KMS-11 (cell line): Measurements from ENCODE around the gene ITGAV.

Source experiments
- H2AFZ ChIP-seq: fragments of 200-600 bp; sonication (generic); 2 replicates; pipeline ENCODE4 v1.6.1; 2016; ENCODE audit warnings: antibody characterized with exemption, mixed run types, low read depth
- H3K27ac ChIP-seq: fragments of 200-600 bp; sonication (generic); 2 replicates; pipeline ENCODE4 v1.6.1; 2016; ENCODE audit warnings: mild to moderate bottlenecking, mixed run types
- H3K27me3 ChIP-seq: fragments of 200-600 bp; sonication (generic); 2 replicates; pipeline ENCODE4 v1.6.1; 2017; ENCODE audit warnings: mild to moderate bottlenecking, low read depth, mixed run types, moderate library complexity; ENCODE audit not compliant: insufficient read depth
- H3K36me3 ChIP-seq: fragments of 200-600 bp; sonication (generic); 2 replicates; pipeline ENCODE4 v1.6.1; 2017; ENCODE audit warnings: mild to moderate bottlenecking, mixed run types; ENCODE audit not compliant: insufficient read depth
- H3K4me1 ChIP-seq: fragments of 200-600 bp; sonication (generic); 2 replicates; pipeline ENCODE4 v1.6.1; 2016; ENCODE audit warnings: mild to moderate bottlenecking, low read depth, mixed run types; ENCODE audit not compliant: poor library complexity, severe bottlenecking
- H3K4me2 ChIP-seq: fragments of 200-600 bp; sonication (generic); 2 replicates; pipeline ENCODE4 v1.7.0; 2016; ENCODE audit warnings: mild to moderate bottlenecking, mixed run types
- H3K4me3 ChIP-seq: fragments of 200-600 bp; sonication (generic); IDR thresholded peaks from 2 replicates; pipeline ENCODE4 v1.6.1; 2017; ENCODE audit warnings: low read depth, low read length, mixed read lengths; ENCODE audit not compliant: insufficient read depth
- H3K79me2 ChIP-seq: fragments of 200-600 bp; sonication (generic); 2 replicates; pipeline ENCODE4 v1.6.1; 2016; ENCODE audit warnings: low read depth, mixed run types; ENCODE audit not compliant: insufficient read depth
- H3K9ac ChIP-seq: fragments of 200-600 bp; sonication (generic); 2 replicates; pipeline ENCODE4 v1.6.1; 2016; ENCODE audit warnings: mild to moderate bottlenecking, mixed run types
- H4K20me1 ChIP-seq: fragments of 200-600 bp; sonication (generic); 2 replicates; pipeline ENCODE4 v1.6.1; 2016; ENCODE audit warnings: mild to moderate bottlenecking, mixed run types; ENCODE audit not compliant: insufficient read depth
- CTCF ChIP-seq: fragments of 200-600 bp; sonication (generic); conservative IDR thresholded peaks from 2 replicates; pipeline ENCODE4 v1.6.1; 2017; ENCODE audit warnings: low read depth, mild to moderate bottlenecking, antibody characterized with exemption, low read length, moderate library complexity, mixed read lengths

ITGAV gene

GRCh38 chr2:186575302-186575701, 14.6 kb upstream of the ITGAV start:
- H3K79me2 ChIP-seq, result no peaks in the 10 kb centered on the region

GRCh38 chr2:186575856-186576255, 14.0 kb upstream of the ITGAV start:
- Histone ChIP-seq H3K9ac (no peak overlapping the region), H4K20me1 (no peaks in the 10 kb centered on the region), H3K27me3 (no peaks in the 10 kb centered on the region), H3K79me2 (no peaks in the 10 kb centered on the region), H3K4me2 (no peak overlapping the region), H3K4me3 (no peak overlapping the region), H3K36me3 (no peaks in the 10 kb centered on the region), H2AFZ (no peak overlapping the region), H3K4me1 (peaks cover 8% of the 10 kb centered on the region), H3K27ac (no peak overlapping the region)
- TF ChIP-seq CTCF, result no peak

More at GRCh38 chr2:186575302-186575701, 14.6 kb upstream of the ITGAV start:
- no peaks in the 10 kb centered on the region for H3K36me3 ChIP-seq
- H3K27ac ChIP-seq, result no peak overlapping the region
- H3K4me3 ChIP-seq, result no peak overlapping the region
- no peaks in the 10 kb centered on the region for H3K27me3 ChIP-seq
- no peaks in the 10 kb centered on the region for H4K20me1 ChIP-seq
- H3K9ac ChIP-seq, result no peak overlapping the region
- no peak overlapping the region for H3K4me2 ChIP-seq
- no peak overlapping the region for H2AFZ ChIP-seq
- H3K4me1 ChIP-seq, result peaks cover 8% of the 10 kb centered on the region
- TF ChIP-seq CTCF, result no peak

- no peak overlapping the region for H3K4me3 ChIP-seq
- no peaks in the 10 kb centered on the region for H3K27me3 ChIP-seq
- H3K36me3 ChIP-seq, result no peaks in the 10 kb centered on the region
- H3K9ac ChIP-seq, result no peak overlapping the region
- no peaks in the 10 kb centered on the region for H4K20me1 ChIP-seq
- no peaks in the 10 kb centered on the region for H3K79me2 ChIP-seq
- H3K4me2 ChIP-seq, result no peak overlapping the region
- no peak overlapping the region for H2AFZ ChIP-seq
- peaks cover 8% of the 10 kb centered on the region for H3K4me1 ChIP-seq
- H3K27ac ChIP-seq, result no peak overlapping the region
- no peak for TF ChIP-seq CTCF
These were observed 13.2 kb upstream of the ITGAV start for GRCh38 chr2:186576614-186577013.

- H3K27me3 ChIP-seq, result no peaks in the 10 kb centered on the region
- no peak overlapping the region for H2AFZ ChIP-seq
- H3K36me3 ChIP-seq, result no peaks in the 10 kb centered on the region
- no peak for TF ChIP-seq CTCF
- H3K79me2 ChIP-seq, result no peaks in the 10 kb centered on the region
- H4K20me1 ChIP-seq, result no peaks in the 10 kb centered on the region
- no peak overlapping the region for H3K4me2 ChIP-seq
- H3K27ac ChIP-seq, result no peak overlapping the region
- H3K4me1 ChIP-seq, result no peaks in the 10 kb centered on the region
- H3K4me3 ChIP-seq, result no peak overlapping the region
- no peak overlapping the region for H3K9ac ChIP-seq
These were observed 7.2 kb upstream of the ITGAV start for GRCh38 chr2:186582698-186583097.
